Thoracic aorta (tissue), 2 donors: Measurements from ENCODE around the gene ZNF740. TPM values are rescaled to one million over a fixed set of nuclear protein-coding genes. Genes with fewer than 3 reads are reported as not detected.

Experiments used
- ATAC-seq: fragments of 150-250 bp; one replicate; pipeline ENCODE4 v1.8.0; 2017; ENCODE audit warnings: low read depth; ENCODE audit not compliant: insufficient number of reproducible peaks, low FRiP score
- DNase-seq: peaks from one replicate; pipeline ENCODE4 v3.0.0-alpha.2; 2020; ENCODE audit warnings: low spot score
- H3K27ac ChIP-seq, 2 donors: fragments of 200-600 bp; sonication (generic); 1 replicate in 1 of 2; 2 replicates in 1 of 2; pipeline ENCODE4 v1.5.1; 2016; ENCODE audit warnings: mild to moderate bottlenecking in 2 of 2, moderate library complexity in 2 of 2
- H3K27me3 ChIP-seq: fragments of 200-600 bp; sonication (generic); replicated peaks from 2 replicates; pipeline ENCODE4 v1.6.0; 2016; ENCODE audit warnings: mild to moderate bottlenecking; ENCODE audit not compliant: insufficient read depth
- H3K36me3 ChIP-seq: fragments of 200-600 bp; sonication (generic); one replicate; pipeline ENCODE4 v1.5.1; 2016
- H3K4me1 ChIP-seq, 2 donors: fragments of 200-600 bp; sonication (generic); 1 replicate in 1 of 2; 2 replicates in 1 of 2; pipeline versions ENCODE4 v1.5.1 to v1.6.0; 2016; ENCODE audit warnings: low read depth in 2 of 2, mild to moderate bottlenecking in 1 of 2; ENCODE audit not compliant: control insufficient read depth in 1 of 2
- H3K4me3 ChIP-seq: fragments of 200-600 bp; sonication (generic); 2 replicates; pipeline ENCODE4 v1.5.1; 2016; ENCODE audit warnings: mild to moderate bottlenecking
- H3K9me3 ChIP-seq: fragments of 200-600 bp; sonication (generic); 2 replicates; pipeline ENCODE4 v1.5.1; 2016
- total RNA-seq, 2 donors: library from RNA; depleted of rRNA; stranded (reverse); fragments of >200 nt; gene quantifications; one replicate each; pipeline versions ENCODE4 v1.1.0 to v1.2.3, GENCODE V29; 2016
- TF ChIP-seq, protein P1 (sequence below): fragments of 200-600 bp; sonication (generic); IDR thresholded peaks from one replicate; pipeline ENCODE4 v1.5.1; 2019; ENCODE audit warnings: antibody characterized with exemption

Gene ZNF740
- total RNA-seq, 2 donors from 2014 or later: 22.2 to 28.4 TPM

DNA sequence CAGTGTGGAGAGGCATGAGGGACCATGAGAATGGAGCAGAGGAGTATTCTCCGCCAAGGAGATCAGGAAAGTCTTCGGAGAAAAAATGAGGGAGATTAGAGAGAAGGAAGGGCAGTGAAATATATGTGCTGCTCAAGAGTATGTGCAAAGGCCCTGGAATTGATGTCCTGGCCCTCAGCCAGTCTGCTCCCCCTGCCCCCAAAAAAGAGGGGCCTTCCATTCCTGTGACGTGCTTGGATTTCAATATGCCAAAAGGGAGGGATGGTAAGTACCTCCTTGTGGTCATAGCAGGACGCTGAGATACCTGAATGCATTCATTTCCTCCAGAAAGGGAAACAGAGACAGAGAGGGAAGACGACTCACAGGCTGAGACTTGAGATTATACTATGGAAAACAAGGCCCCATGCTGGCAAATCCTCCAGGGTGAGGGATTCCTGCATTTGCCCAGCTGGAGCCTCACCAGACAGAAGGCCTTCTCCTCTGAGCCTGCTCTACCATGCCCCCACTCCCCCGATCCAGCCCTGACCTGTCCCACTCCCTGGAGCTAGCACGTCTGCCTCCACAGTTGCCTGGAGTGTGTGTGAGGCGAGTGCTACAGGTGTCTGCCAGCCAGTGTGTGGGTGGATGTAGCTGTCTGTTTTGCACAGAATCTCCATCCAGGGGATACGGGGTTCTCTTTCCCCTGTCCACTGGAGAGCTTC lies 55.4 kb downstream of the ZNF740 start:
- Histone ChIP-seq H3K27ac (no peak overlapping the region), H3K27me3 (no peaks in the 10 kb centered on the region), H3K9me3 (no peaks in the 10 kb centered on the region), H3K36me3 (no peaks in the 10 kb centered on the region), H3K4me3 (no peak overlapping the region), H3K4me1 (peaks cover 17 to 29% of the 10 kb centered on the region in 2 donors)
- ATAC-seq (no peak), DNase-seq (no peak)
- TF ChIP-seq, protein P1, sequence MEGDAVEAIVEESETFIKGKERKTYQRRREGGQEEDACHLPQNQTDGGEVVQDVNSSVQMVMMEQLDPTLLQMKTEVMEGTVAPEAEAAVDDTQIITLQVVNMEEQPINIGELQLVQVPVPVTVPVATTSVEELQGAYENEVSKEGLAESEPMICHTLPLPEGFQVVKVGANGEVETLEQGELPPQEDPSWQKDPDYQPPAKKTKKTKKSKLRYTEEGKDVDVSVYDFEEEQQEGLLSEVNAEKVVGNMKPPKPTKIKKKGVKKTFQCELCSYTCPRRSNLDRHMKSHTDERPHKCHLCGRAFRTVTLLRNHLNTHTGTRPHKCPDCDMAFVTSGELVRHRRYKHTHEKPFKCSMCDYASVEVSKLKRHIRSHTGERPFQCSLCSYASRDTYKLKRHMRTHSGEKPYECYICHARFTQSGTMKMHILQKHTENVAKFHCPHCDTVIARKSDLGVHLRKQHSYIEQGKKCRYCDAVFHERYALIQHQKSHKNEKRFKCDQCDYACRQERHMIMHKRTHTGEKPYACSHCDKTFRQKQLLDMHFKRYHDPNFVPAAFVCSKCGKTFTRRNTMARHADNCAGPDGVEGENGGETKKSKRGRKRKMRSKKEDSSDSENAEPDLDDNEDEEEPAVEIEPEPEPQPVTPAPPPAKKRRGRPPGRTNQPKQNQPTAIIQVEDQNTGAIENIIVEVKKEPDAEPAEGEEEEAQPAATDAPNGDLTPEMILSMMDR: no peak

DNA sequence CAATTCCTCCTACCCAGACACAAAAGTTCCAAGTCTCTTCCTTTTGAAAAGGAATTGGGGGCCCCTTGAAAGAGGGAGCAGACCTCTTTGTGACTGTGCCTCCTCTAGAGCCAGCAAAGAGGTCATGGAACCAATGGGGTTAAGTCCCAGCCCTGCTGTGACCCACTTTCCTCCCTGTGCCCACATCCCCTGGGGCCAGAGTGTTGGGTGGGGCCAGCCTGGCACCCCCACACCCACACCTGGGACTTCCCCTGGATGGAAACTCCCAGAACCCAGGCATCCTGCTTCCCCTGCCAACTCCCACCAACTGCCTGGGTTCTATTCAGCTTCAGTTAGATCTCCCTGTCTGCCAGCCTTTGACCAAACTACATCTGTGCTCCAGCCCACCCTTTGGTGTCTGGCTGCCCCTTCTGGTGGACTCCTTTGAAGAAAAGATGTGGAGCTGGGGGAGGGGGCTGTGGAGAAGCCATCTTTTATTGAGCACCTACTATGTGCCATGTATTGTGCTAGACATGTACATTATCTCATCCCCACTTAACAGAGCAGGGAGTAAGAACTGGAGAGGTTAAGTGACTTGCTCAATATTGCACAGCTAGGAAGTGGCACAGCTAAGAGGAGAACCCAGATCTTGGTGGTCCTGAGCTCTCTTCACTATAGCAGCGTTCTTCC lies 56.1 kb downstream of the ZNF740 start:
- Histone ChIP-seq H3K27me3 (no peaks in the 10 kb centered on the region), H3K36me3 (no peaks in the 10 kb centered on the region), H3K4me1 (peaks cover 17 to 26% of the 10 kb centered on the region in 2 donors), H3K4me3 (no peak overlapping the region), H3K9me3 (no peaks in the 10 kb centered on the region), H3K27ac (no peak overlapping the region)
- no peak for DNase-seq
- ATAC-seq: no peak
- TF ChIP-seq, protein P1: no peak

DNA sequence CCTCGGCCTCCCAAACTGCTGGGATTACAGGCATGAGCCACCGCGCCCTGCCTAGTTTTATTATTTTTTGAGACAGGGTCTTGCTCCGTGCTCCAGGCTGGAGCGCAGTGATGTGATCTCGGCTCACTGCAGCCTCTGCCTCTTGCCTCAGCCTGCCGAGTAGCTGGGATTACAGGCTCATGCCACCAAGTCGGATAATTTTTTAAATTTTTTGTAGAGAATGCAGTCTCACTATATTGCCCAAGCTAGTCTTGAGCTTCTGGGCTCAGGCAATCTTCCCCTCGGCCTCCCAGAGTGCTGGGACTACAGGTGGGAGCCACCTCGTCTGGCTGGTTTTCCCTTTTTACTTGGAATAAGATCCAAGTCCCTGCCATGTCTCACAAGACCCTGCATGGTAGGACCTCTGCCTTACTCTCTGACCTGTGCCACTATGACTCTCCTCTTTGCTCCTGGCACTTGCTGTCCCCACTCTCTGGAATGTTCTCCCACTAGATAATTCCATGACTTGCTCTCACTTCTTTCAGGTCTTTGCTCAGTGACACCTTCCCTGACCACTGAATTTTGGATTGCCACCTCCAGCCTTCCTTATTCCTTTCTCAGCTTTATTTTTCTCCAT lies 59.2 kb downstream of the ZNF740 start:
- Histone ChIP-seq H3K4me3 (no peak overlapping the region), H3K36me3 (no peaks in the 10 kb centered on the region), H3K4me1 (peaks cover 0 to 2% of the 10 kb centered on the region in 2 donors), H3K27me3 (no peaks in the 10 kb centered on the region), H3K27ac (no peak overlapping the region), H3K9me3 (no peaks in the 10 kb centered on the region)
- DNase-seq (no peak), ATAC-seq (no peak)
- TF ChIP-seq, protein P1: no peak

DNA sequence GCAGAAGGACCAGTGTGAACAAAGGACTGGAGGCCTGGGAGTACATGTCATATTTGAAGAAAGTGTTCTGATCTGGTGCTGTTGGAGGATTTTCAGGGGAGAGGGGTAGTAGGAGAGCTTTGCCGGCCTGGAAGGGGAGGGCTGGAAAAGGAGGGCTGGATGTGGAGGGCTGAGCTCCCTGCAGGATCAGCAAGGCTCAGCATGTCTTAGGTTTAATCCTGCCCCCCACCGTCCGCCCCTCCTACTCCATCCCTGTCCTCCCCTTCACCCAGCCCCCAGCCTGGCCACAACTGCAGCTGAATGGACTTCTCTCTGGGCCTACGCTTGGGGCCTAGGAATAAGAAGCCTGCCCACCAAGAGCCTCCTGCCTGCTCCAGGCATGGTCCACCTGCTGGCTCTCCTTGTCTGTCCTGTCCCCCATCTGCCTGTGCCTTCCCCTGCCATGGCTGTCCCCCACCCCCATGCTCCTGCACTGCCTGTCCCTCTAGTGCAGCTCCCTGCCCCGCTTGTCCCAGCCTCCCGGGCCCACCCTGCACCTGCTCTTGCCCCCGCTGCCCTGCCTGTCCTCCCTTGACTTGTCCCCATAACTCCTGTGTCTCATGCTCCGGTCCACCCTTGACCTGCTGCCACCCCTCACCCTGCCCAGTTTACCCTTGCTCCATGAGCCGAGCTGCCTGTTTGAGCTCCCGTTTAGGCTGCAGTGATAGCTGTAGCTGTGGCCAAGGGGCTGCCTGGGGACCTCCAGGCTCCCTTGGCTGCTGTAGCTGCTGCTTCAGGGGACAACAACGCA lies 61.3 kb downstream of the ZNF740 start:
- TF ChIP-seq, protein P1: no peak
- DNase-seq: no peak
- Histone ChIP-seq H3K36me3 (no peaks in the 10 kb centered on the region), H3K4me1 (no peaks in the 10 kb centered on the region), H3K4me3 (no peak overlapping the region), H3K27me3 (no peaks in the 10 kb centered on the region), H3K9me3 (no peaks in the 10 kb centered on the region), H3K27ac (no peak overlapping the region)
- no peak for ATAC-seq

DNA sequence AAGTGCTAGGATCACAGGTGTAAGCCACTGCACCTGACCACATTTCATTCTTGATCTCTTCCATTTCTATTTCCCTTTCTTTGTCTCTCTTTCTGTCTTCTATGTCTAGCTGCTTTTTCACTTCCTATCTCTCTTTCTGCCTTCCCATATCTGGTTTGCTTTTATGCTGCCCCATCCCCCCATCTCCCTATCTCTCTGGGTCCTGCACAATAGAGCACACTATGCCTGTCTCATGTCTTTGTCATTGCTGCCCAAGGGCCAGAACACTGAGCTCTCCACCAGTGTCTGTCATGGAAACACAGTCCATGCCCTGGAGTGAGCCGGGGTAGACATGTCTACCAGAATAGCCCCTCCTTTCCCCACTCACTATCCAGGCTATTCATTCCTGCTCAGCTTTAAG lies 63.8 kb downstream of the ZNF740 start:
- Histone ChIP-seq H3K27me3 (no peaks in the 10 kb centered on the region), H3K4me1 (no peaks in the 10 kb centered on the region), H3K27ac (no peak overlapping the region), H3K4me3 (no peak overlapping the region), H3K9me3 (no peaks in the 10 kb centered on the region), H3K36me3 (no peaks in the 10 kb centered on the region)
- TF ChIP-seq, protein P1: no peak
- DNase-seq (no peak), ATAC-seq (no peak)
